ENCODE measurements around the gene GSN. TPM values are rescaled to one million over a fixed set of nuclear protein-coding genes. Genes with fewer than 3 reads are reported as not detected.
A peak's percentile ranks its signal among the peaks of the same experiment; 100 is the strongest.

GSN gene
- total and polyA plus RNA-seq, 7 donors = 140 to 490 (median 210) TPM

- Histone ChIP-seq H3K9me3 (no peaks in the 10 kb centered on the region), H3K27ac (no peak overlapping the region), H3K4me1 (peaks cover 74% of the 10 kb centered on the region), H3K27me3 (ENCODE audit: insufficient read depth in 3 of 3, low read length in 2 of 3) (no peaks in the 10 kb centered on the region), H3K36me3 (ENCODE audit: insufficient read depth in 1 of 2, low read depth in 1 of 2) (no peaks in the 10 kb centered on the region), H3K4me3 (no peak overlapping the region)
- no peak for TF ChIP-seq CTCF (IDR thresholded peaks at IDR 0.05)
- intact Hi-C loops (cut with DNase I) = no loop called here
- DNase-seq (peak in 1 of 2 donors; percentile 28), ATAC-seq (no peak)
- 72 to 74% (median 72%) methylated on average over 6 of the region's 6 CpGs for WGBS, 3 donors
These were observed 24.9 kb downstream of the GSN start for GRCh38 chr9:121292801-121293241.

GRCh38 chr9:121294151-121294743, 26.3 kb downstream of the GSN start:
- Histone ChIP-seq H3K9me3 (no peaks in the 10 kb centered on the region), H3K4me1 (peaks cover 70% of the 10 kb centered on the region), H3K27ac (peak overlapping the region; percentile 81), H3K27me3 (ENCODE audit: insufficient read depth in 3 of 3, low read length in 2 of 3) (no peaks in the 10 kb centered on the region), H3K36me3 (ENCODE audit: insufficient read depth in 1 of 2, low read depth in 1 of 2) (no peaks in the 10 kb centered on the region), H3K4me3 (no peak overlapping the region)
- peak in 3 of 4 donors; percentile 18 to 37 (median 29) for ATAC-seq
- intact Hi-C loops (cut with DNase I) = no loop called here
- WGBS, 3 donors = 34 to 43% (median 38%) methylated on average over 6 of the region's 6 CpGs
- DNase-seq = peak; percentile 70 to 86
- TF ChIP-seq CTCF (IDR thresholded peaks at IDR 0.05) = no peak

- DNase-seq (peak; percentile 58 to 78), ATAC-seq (peak; percentile 40 to 73 (median 55))
- Histone ChIP-seq H3K36me3 (ENCODE audit: insufficient read depth in 1 of 2, low read depth in 1 of 2) (no peaks in the 10 kb centered on the region), H3K4me1 (peaks cover 65% of the 10 kb centered on the region), H3K4me3 (peak overlapping the region; percentile 14), H3K27ac (peak overlapping the region; percentile 81), H3K27me3 (ENCODE audit: insufficient read depth in 3 of 3, low read length in 2 of 3) (no peaks in the 10 kb centered on the region), H3K9me3 (no peaks in the 10 kb centered on the region)
- intact Hi-C loops (cut with DNase I) = no loop called here
- TF ChIP-seq CTCF (IDR thresholded peaks at IDR 0.05) = no peak
- WGBS, 3 donors = 44 to 58% (median 46%) methylated on average over 13 of the region's 13 CpGs
These were observed 27.1 kb downstream of the GSN start for GRCh38 chr9:121294866-121295661.

- no peaks in the 10 kb centered on the region for H3K9me3 ChIP-seq
- intact Hi-C loops (cut with DNase I) = no loop called here
- no peaks in the 10 kb centered on the region for H3K27me3 ChIP-seq (ENCODE audit: insufficient read depth in 3 of 3, low read length in 2 of 3)
- no peaks in the 10 kb centered on the region for H3K36me3 ChIP-seq (ENCODE audit: insufficient read depth in 1 of 2, low read depth in 1 of 2)
- WGBS, 3 donors = 10 to 28% (median 26%) methylated on average over 5 of the region's 5 CpGs
- H3K4me1 ChIP-seq = peaks cover 67% of the 10 kb centered on the region
- DNase-seq (peak in 1 of 2 donors; percentile 65), ATAC-seq (peak; percentile 38 to 88 (median 60))
- no peak for TF ChIP-seq CTCF (IDR thresholded peaks at IDR 0.05)
- peak overlapping the region; percentile 14 for H3K4me3 ChIP-seq
- peak overlapping the region; percentile 81 for H3K27ac ChIP-seq
These were observed 27.8 kb downstream of the GSN start for GRCh38 chr9:121295662-121296191.
